HG03354 (cell line): Measurements from ENCODE around the gene PHF19.

Source experiments
- ATAC-seq: cut with Tn5 transposase; IDR thresholded peaks from one replicate; pipeline ENCODE4 v1.9.1; 2021; ENCODE audit warnings: mild to moderate bottlenecking; ENCODE audit not compliant: unreplicated experiment, poor library complexity, severe bottlenecking

The PHF19 gene

GRCh38 chr9:120876842-120877240 is at the start of gene PHF19:
Gene PHF19, minus strand, starts transcription at chr9:120877188. Its CDS starts 2,447 bp downstream, at chr9:120874741.
- peak; percentile 26 for ATAC-seq

GRCh38 chr9:120926397-120926928 is 49.5 kb upstream of the PHF19 start, which contains the start of gene TRAF1:
Gene TRAF1, minus strand, starts transcription at chr9:120926796. Its CDS starts 721 bp downstream, at chr9:120926075.
- peak; percentile 34 for ATAC-seq

GRCh38 chr9:120925535-120926396 is 48.8 kb upstream of the PHF19 start:
- ATAC-seq: peak; percentile 44

GRCh38 chr9:120924698-120925534 is 47.9 kb upstream of the PHF19 start:
- ATAC-seq: no peak

GRCh38 chr9:120923620-120924328 is 46.8 kb upstream of the PHF19 start:
- no peak for ATAC-seq

- no peak for ATAC-seq
Observed at GRCh38 chr9:120922404-120923195, 45.6 kb upstream of the PHF19 start.

GRCh38 chr9:120921661-120922181 is 44.7 kb upstream of the PHF19 start:
- ATAC-seq: no peak

- peak; percentile 38 for ATAC-seq
Observed at GRCh38 chr9:120920806-120921178, 43.8 kb upstream of the PHF19 start.

- no peak for ATAC-seq
Observed at GRCh38 chr9:120919843-120920805, 43.1 kb upstream of the PHF19 start.

- ATAC-seq: no peak
Observed at GRCh38 chr9:120918931-120919842, 42.2 kb upstream of the PHF19 start.

GRCh38 chr9:120917929-120918762 is 41.2 kb upstream of the PHF19 start:
- no peak for ATAC-seq

GRCh38 chr9:120916991-120917880 is 40.2 kb upstream of the PHF19 start:
- ATAC-seq: no peak

- no peak for ATAC-seq
Observed at GRCh38 chr9:120916588-120916987, 39.6 kb upstream of the PHF19 start.

GRCh38 chr9:120915854-120916470 is 39.0 kb upstream of the PHF19 start:
- no peak for ATAC-seq
